ENCODE data around the gene MAOB. TPM values are rescaled to one million over a fixed set of nuclear protein-coding genes. Genes with fewer than 3 reads are reported as not detected.

The MAOB gene
- total and polyA plus RNA-seq, 7 donors = 5.2 to 65.4 (median 23.2) TPM

DNA sequence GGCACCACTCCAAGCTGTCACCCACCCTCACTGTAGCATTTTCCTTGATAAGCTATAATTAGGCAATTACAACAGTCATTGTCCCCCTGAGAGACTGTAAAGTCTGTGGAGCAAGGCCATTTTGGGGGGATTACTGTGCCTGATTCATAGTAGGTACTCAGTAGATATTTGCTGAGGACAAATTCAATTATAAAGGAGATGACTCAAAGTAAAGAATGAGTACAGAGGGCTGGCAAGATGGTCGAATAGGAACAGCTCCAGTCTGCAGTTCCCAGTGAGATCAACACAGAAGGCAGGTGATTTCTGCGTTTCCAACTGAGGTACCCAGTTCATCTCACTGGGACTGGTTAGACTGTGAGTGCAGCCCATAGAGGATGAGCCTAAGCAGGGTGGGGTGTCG lies 42.0 kb downstream of the MAOB start:
- intact Hi-C loops (cut with DNase I) = no loop called here
- Histone ChIP-seq H3K27ac (no peak overlapping the region), H3K36me3 (peaks cover 0 to 6% (median 0%) of the 10 kb centered on the region in 4 donors), H3K27me3 (no peaks in the 10 kb centered on the region), H3K4me3 (no peak overlapping the region), H3K9me3 (no peaks in the 10 kb centered on the region), H3K4me1 (no peaks in the 10 kb centered on the region)
- 92% methylated on average over 3 of the region's 3 CpGs for WGBS, 2 donors
- no peak for DNase-seq
- TF ChIP-seq POLR2A (IDR thresholded peaks at IDR 0.05) (no peak), CTCF (IDR thresholded peaks at IDR 0.05) (no peak), POLR2AphosphoS5 (IDR thresholded peaks at IDR 0.05) (no peak), EP300 (IDR thresholded peaks at IDR 0.05) (no peak)

DNA sequence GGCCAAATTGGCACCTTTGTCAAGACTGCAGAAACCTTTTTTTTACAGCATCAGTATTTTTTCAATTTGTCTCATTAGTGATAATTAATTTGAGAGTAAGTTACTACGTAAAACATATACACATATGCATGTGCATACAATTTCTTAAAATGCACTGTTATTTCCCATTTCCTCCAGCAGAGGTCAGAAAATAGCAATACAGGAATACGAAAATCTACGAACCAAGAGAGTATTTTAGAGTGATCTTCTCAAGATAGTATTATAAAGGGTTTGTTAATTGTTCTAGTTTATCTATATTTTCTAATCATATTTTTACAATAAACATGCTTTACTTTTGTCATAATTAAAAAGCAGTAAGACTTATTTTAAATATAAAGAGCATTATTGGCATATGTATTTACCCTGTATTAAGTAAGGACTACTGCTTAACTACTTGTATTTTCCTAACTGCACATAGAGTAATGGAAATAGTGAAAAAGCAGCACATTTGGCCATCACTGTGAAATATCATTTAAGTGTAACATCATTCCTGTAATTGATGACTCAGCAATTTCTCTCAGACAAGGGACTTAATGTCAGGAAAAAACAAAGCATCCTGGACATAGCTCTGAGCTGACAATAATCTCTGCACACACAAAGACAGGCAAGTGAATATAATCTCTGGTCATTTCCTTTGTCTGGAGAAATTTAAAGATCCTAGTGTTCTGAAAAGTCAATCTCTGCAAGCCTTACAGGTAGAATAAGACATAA lies 45.6 kb downstream of the MAOB start:
- Histone ChIP-seq H3K4me1 (no peaks in the 10 kb centered on the region), H3K27me3 (no peaks in the 10 kb centered on the region), H3K4me3 (no peak overlapping the region), H3K27ac (no peak overlapping the region), H3K9me3 (no peaks in the 10 kb centered on the region), H3K36me3 (peaks cover 0 to 6% (median 0%) of the 10 kb centered on the region in 4 donors)
- TF ChIP-seq POLR2A (IDR thresholded peaks at IDR 0.05) (no peak), CTCF (IDR thresholded peaks at IDR 0.05) (peak; percentile 7 to 53 (median 40))
- intact Hi-C loops (cut with DNase I) = loop anchor here (5.0 to 10.0 kb wide), 3 partner anchors 51 to 408 kb away; no protein-coding TSS in a partner anchor
- WGBS, 2 donors = 20 to 31% methylated on average over 3 of the region's 3 CpGs
- no peak for DNase-seq

GRCh38 chrX:43835559-43835958 lies 46.7 kb downstream of the MAOB start:
- H3K4me1 ChIP-seq = no peaks in the 10 kb centered on the region
- 83 to 90% methylated on average over 1 of the region's 1 CpG for WGBS, 2 donors
- H3K27me3 ChIP-seq = no peaks in the 10 kb centered on the region
- no peaks in the 10 kb centered on the region for H3K9me3 ChIP-seq
- no peak overlapping the region for H3K4me3 ChIP-seq
- DNase-seq = no peak
- H3K27ac ChIP-seq = no peak overlapping the region
- TF ChIP-seq EP300 (IDR thresholded peaks at IDR 0.05) (no peak), POLR2A (IDR thresholded peaks at IDR 0.05) (no peak), POLR2AphosphoS5 (IDR thresholded peaks at IDR 0.05) (no peak)
- H3K36me3 ChIP-seq = peaks cover 0 to 6% (median 0%) of the 10 kb centered on the region in 4 donors
- intact Hi-C loops (cut with DNase I) = loop anchor here (5.0 to 10.0 kb wide), 3 partner anchors 52 to 409 kb away; no protein-coding TSS in a partner anchor

DNA sequence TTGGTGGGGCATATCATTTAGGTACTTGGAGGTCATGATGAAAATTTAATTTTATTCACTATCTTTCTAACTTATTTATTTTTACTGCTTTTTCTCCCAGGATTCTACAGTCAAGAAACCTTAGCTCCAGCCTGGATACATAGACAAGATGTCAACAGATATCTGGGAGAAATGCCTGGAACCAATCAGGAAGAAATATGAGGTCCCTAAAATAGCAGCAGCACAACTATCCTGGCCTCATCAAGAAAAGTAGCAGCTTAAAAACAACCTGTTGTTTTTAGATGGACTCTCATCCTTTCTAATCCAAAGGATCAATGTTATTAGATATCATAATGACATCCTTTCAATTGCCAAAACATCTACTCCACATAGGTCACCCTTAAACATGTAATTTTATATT lies 54.5 kb downstream of the MAOB start:
- intact Hi-C loops (cut with DNase I) = no loop called here
- no peak for DNase-seq
- TF ChIP-seq POLR2AphosphoS5 (IDR thresholded peaks at IDR 0.05) (peak; percentile 44 to 68 (median 56)), CTCF (IDR thresholded peaks at IDR 0.05) (no peak), EP300 (IDR thresholded peaks at IDR 0.05) (no peak), POLR2A (IDR thresholded peaks at IDR 0.05) (no peak)

DNA sequence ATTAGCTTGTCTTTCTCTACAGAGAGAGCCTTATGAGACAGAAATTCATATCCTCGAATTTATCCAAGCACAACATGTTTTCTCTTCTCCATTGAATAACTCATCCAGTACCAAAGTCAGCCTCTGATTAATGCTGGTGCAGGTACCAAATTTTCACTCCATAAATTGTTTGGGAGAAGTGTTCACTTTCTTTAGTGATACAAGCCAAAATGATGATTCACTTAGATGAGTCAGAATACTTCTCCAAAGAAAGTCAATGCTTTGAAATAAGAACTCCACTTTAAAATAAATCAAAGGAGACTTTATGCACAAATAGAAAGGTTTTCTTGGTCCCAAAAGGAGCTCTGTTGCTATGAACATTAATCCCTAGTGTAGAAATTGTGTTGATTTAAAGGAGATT lies 60.2 kb downstream of the MAOB start:
- DNase-seq = no peak
- intact Hi-C loops (cut with DNase I) = no loop called here
- peaks cover 0 to 2% (median 0%) of the 10 kb centered on the region in 3 donors for H3K27me3 ChIP-seq
- no peak overlapping the region for H3K4me3 ChIP-seq
- 59 to 65% methylated on average over 1 of the region's 1 CpG for WGBS, 2 donors
- H3K36me3 ChIP-seq = no peaks in the 10 kb centered on the region
- H3K4me1 ChIP-seq = peaks cover 0 to 13% (median 0%) of the 10 kb centered on the region in 4 donors
- TF ChIP-seq EP300 (IDR thresholded peaks at IDR 0.05) = no peak
- no peak for TF ChIP-seq CTCF (IDR thresholded peaks at IDR 0.05)
- TF ChIP-seq POLR2AphosphoS5 (IDR thresholded peaks at IDR 0.05) = peak in 3 of 4 donors; percentile 29 to 41 (median 37)
- peak overlapping the region; percentile 42 to 56 (median 50) for H3K27ac ChIP-seq
- H3K9me3 ChIP-seq = no peaks in the 10 kb centered on the region

More for the DNA sequence above, 54.5 kb downstream of the MAOB start:
- H3K4me1 ChIP-seq = peaks cover 0 to 24% (median 13%) of the 10 kb centered on the region in 4 donors
- no peaks in the 10 kb centered on the region for H3K9me3 ChIP-seq
- no peak overlapping the region for H3K4me3 ChIP-seq
- peak overlapping the region; percentile 30 to 64 (median 43) for H3K27ac ChIP-seq
- no peaks in the 10 kb centered on the region for H3K36me3 ChIP-seq
- H3K27me3 ChIP-seq = peaks cover 0 to 2% (median 0%) of the 10 kb centered on the region in 3 donors
